Lower leg skin (tissue), 4 donors: ENCODE data around the gene SRRM5. TPM values are rescaled to one million over a fixed set of nuclear protein-coding genes. Genes with fewer than 3 reads are reported as not detected.
A peak's percentile ranks its signal among the peaks of the same experiment; 100 is the strongest.

Experiments used
- DNase-seq, 2 donors: peaks; one replicate each; pipeline ENCODE4 v3.0.0-alpha.2; 2019; ENCODE audit warnings: low spot score in 2 of 2
- H3K4me3 ChIP-seq: fragments of 200-600 bp; sonication (generic); 2 replicates; pipeline ENCODE4 v1.5.1; 2017; ENCODE audit warnings: mild to moderate bottlenecking, low read depth; ENCODE audit not compliant: poor library complexity, severe bottlenecking
- CTCF ChIP-seq, 3 donors: fragments of 450-650 bp; IDR thresholded peaks; one replicate each; pipeline ENCODE4 v1.5.1; 2016; ENCODE audit warnings: antibody characterized with exemption in 3 of 3, mild to moderate bottlenecking in 3 of 3, moderate library complexity in 2 of 3
- POLR2A ChIP-seq, 2 donors: fragments of 450-650 bp; IDR thresholded peaks; one replicate each; pipeline ENCODE4 v1.6.1; 2016 to 2017; ENCODE audit warnings: antibody characterized with exemption in 2 of 2, mild to moderate bottlenecking in 1 of 2, moderate library complexity in 1 of 2
- WGBS, 2 donors: methylation state at CpG; one replicate each; pipeline ENCODE4 v1.1.5; 2018; 5-methylcytosine and 5-hydroxymethylcytosine counted together
- intact Hi-C: fragments of 100-400 bp; cut with DNase I; formaldehyde crosslinking; loops from one replicate; pipeline ENCODE4 v1.15.0; 2023; ENCODE audit warnings: low total_unique reads
- total RNA-seq, 4 donors: library from RNA; depleted of rRNA; stranded (reverse); fragments of >200 nt; gene quantifications; one replicate each; pipeline ENCODE4 v1.1.0, GENCODE V29; 2016

The SRRM5 gene
- total RNA-seq, 4 donors from 2014 or later: 0.15 to 0.27 (median 0.17) TPM

DNA sequence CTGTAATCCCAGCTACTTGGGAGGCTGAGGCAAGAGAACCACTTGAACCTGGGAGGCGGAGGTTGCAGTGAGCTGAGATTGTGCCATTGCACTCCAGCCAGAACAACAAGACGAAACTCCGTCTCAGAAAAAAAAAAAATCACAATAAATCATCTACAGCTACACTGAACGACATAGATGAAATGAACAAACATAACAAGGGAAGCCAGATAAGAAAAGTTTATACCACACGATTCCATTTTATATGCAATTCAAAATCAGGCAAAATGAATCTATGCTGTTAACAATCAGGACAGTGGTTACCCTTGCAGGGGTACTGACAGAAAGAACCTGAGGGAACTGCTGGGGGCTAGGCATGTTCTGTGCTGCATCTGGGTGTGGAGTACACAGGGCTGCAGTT lies 42.2 kb upstream of the SRRM5 start:
- intact Hi-C loops: no loop called here
- 86 to 88% methylated on average over 5 of the region's 5 CpGs for WGBS, 2 donors
- no peak for DNase-seq
- TF ChIP-seq POLR2A (IDR thresholded peaks at IDR 0.05) (no peak), CTCF (IDR thresholded peaks at IDR 0.05) (no peak)
- H3K4me3 ChIP-seq: no peak overlapping the region

- H3K4me3 ChIP-seq: no peak overlapping the region
- TF ChIP-seq POLR2A (IDR thresholded peaks at IDR 0.05) (no peak), CTCF (IDR thresholded peaks at IDR 0.05) (no peak)
- intact Hi-C loops: no loop called here
- WGBS, 2 donors: 86 to 87% methylated on average over 5 of the region's 5 CpGs
- no peak for DNase-seq
These were observed 41.6 kb upstream of the SRRM5 start for GRCh38 chr19:43570174-43570791.

DNA sequence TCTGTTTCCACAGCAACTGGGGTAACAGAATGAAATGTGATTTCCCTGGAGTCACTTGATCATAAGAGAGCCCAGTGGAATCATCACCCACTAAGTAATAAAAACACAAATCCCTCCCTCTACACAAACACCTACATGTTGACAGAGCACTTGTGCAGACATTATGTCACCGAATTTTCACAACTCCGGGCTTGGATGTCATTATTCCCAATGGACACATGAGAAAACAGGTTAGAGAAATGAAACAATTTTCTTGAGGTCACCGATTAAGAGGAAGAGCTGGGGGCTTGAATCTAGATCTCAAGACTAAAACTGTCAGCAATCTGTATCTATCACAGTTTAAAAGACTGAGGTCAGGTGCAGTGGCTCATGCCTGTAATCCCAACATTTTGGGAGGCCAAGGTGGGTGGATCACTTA lies 39.7 kb upstream of the SRRM5 start:
- no peak overlapping the region for H3K4me3 ChIP-seq
- 86 to 89% methylated on average over 3 of the region's 3 CpGs for WGBS, 2 donors
- DNase-seq: no peak
- intact Hi-C loops: no loop called here
- no peak for TF ChIP-seq POLR2A (IDR thresholded peaks at IDR 0.05)

- no peak for DNase-seq
- intact Hi-C loops: no loop called here
- H3K4me3 ChIP-seq: peak overlapping the region; percentile 65
- WGBS, 2 donors: 26 to 29% methylated on average over 12 of the region's 12 CpGs
- TF ChIP-seq POLR2A (IDR thresholded peaks at IDR 0.05) (no peak), CTCF (IDR thresholded peaks at IDR 0.05) (no peak)
These were observed 37.3 kb upstream of the SRRM5 start for GRCh38 chr19:43574424-43575155.

GRCh38 chr19:43575156-43575950 lies 36.5 kb upstream of the SRRM5 start, which contains the start of the genes PINLYP and XRCC1:
Gene PINLYP (plus strand): TSS chr19:43575801. CDS start chr19:43577192, 1,391 bp downstream.
Gene XRCC1 (minus strand): TSS chr19:43575527. CDS start chr19:43575458, 69 bp downstream.
- intact Hi-C loops: no loop called here
- TF ChIP-seq POLR2A (IDR thresholded peaks at IDR 0.05) (no peak), CTCF (IDR thresholded peaks at IDR 0.05) (no peak)
- peak; percentile 97 to 99 for DNase-seq
- H3K4me3 ChIP-seq: peak within 1 kb of the TSS; percentile 65
- WGBS, 2 donors: 0 to 1% methylated on average over 46 to 50 of the region's 51 CpGs
